Stimulated activated CD8-positive, alpha-beta memory T cell treated with anti-CD3 and anti-CD28 coated beads, Interleukin-12 subunit alpha, Interleukin-12 subunit beta, amount 100 ng/mL, for 4 hours (primary cell): ENCODE data around the gene SPATA46.

Experiments used
- DNase-seq: peaks from one replicate; pipeline ENCODE4 v3.0.0-alpha.2; 2020; ENCODE audit warnings: low read depth

Gene SPATA46

DNA sequence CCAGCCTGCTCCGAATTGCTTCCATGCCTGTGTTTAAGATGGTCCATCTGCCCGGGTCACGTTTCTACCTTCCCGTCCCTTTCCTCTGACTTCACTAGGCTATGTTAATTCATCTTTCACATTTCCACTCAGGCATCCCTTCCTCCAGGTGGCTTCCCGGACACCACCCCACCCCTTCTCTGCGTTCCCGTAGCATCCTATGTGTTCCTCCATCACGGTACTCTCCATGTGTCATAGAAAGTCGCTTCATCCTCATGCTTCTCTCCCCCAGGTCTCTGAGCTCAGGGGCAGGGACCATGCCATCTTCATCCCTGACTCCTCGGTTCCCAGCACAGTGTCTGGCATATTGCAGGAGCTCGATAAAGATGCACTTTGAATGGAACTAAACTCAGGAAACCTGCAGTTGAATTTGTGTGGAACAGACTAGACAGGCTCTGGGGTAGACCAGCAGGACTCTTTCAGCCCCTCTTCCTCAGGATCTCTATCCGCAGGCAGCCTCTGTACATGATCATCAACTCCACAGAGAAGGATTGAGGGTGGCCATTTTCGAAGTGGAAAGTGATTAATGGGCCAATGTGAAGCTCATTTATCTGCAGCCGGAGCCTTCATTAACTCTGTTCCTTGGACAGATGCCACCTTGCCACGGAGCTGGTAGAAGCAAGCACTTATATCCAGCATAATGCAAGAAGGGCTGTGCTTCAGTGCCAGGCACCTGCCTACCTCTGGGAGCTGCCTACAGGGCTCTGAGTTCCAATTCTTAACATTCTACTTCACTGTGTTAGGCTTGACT, 13.9 kb upstream of the SPATA46 start:
- DNase-seq: no peak

DNA sequence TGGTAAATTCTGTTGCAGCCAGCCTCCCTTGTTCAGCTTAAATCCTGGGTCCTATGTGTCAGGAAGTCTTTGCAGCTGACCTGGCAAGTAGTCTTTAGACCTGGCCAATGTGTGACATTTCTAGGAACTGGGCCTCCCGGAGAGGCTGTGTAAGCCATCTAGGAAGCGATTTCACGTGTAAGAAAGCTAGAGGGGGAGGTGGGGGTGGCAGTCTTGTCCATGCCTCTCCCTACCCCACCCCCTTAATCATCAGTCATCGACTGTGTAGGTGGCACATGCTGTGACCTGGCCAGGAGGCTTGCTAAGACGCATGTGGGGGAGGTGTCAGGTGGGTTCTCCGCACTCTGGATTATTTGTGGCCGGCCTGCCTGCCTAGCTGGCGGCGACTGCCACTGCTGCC, 13.3 kb upstream of the SPATA46 start:
- DNase-seq: no peak

DNA sequence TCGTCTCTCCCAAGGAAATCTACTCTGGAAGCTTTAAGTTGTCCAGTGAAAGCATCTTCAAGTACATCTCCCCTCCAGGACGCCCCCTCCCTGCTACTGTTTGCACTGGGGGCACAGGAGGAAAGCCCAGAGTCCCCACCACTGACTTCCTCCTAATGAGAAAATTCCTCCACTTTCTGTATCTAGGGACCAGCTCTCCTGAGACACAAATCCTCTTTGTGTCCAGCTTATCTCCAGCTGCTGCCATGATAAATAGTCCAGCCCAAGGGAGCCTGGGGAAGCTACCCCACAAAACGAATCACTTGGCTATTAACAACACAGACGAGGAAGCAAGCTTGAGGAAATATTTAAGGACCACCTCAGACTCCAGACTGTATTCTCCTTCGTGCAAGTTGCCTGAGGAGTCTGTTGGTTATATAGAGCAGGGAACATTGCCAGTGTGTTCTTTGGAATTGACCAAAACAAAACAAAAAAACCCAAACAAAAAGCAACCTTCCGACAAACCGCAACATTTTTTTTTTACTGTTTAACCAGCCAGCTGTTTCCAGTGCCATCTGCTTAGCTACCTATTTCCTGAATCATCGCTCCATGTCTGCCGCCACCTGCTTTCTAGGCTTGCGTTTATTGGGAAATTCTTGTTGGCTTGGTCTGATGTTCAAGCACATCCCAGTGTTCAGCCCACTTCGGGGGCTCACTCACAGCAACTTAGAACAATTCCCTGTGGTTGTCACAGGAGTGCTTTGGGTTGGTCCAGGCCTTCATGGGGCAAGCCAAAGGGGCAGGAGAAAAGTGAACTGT, 12.6 kb upstream of the SPATA46 start:
- DNase-seq: no peak

DNA sequence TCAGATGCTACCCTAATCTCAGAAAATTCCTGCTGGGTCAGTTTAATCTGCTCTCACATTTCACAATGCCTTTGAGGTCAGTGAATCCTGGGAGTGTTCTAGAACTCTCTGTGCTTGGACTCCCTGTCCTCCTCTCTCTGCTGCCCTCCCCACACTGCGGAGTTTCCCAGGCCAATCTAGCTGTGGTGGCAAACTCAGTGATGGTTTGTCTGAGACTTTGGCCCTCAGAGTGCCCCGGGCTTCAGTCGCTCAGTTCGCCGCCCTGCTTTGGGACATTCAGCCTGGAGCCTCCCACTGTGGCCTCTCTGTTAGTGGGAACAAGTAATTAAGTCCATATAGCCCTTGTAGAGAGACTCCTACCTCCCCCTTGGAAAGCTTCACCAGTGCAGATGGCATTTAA, 12.0 kb upstream of the SPATA46 start:
- DNase-seq: no peak

DNA sequence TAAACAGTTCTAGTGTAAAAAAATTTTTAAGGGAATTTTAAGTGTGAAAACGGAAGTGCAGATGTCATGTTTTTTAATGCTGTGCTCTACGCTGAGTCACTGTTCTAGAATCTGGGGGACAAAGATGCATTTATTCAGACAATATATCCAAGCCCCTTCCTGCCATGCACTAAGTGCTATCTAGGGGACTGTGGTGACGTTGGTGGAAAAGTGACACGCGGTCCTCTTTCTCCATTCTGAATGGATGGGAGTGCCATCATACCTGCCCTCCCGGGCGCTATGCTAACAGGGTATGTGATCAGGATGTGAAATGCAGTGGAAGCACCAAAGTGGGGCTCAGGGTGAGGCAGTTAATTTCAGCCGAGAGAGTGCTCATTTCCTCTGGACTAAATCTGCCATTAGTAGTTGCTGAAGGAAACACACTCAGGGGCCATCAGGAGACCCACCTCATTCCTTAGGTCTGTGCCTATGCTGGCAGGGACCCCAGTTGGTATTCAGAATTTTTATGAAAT, 11.5 kb upstream of the SPATA46 start:
- DNase-seq: no peak

DNA sequence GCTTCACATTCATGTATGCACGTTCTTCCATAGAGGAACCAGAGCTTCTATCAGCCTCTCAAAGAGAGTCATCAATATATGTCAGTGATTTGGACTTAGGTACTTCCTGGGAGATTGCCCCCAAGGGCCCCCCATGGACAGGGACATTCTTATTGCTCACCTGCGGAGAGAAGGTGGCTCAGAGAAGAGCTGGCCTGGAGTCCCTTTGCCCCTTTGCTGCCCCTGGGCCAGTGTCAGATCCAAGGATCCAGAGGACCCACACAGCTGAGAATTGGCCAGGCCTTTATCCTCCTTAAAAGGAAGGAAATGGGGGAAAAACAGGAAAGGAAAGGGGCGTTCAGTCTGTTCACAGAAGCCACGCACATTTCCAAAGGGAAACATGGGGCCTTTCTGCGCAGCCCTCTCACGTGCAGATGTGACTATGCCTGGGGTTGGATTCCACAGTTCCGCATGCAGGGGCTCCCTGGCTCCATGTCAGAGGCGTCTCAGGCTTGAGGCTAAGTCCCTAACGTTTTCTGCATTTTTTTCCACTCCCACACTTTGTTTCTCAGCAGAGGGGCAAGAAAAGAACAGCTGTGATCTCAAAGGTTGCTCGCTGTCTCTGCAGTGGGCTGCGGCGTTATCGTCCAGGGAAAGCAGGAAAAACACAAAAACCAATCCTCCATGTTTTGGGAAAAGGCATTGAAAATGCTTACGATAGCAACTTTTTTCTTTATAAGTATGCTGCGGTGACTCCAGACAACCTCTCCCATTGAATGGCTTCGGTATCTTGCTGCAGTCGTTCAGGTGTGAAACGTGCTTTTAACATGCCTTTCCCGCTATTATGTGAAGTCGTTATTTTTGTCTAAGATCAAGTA, 10.8 kb upstream of the SPATA46 start:
- DNase-seq: no peak

DNA sequence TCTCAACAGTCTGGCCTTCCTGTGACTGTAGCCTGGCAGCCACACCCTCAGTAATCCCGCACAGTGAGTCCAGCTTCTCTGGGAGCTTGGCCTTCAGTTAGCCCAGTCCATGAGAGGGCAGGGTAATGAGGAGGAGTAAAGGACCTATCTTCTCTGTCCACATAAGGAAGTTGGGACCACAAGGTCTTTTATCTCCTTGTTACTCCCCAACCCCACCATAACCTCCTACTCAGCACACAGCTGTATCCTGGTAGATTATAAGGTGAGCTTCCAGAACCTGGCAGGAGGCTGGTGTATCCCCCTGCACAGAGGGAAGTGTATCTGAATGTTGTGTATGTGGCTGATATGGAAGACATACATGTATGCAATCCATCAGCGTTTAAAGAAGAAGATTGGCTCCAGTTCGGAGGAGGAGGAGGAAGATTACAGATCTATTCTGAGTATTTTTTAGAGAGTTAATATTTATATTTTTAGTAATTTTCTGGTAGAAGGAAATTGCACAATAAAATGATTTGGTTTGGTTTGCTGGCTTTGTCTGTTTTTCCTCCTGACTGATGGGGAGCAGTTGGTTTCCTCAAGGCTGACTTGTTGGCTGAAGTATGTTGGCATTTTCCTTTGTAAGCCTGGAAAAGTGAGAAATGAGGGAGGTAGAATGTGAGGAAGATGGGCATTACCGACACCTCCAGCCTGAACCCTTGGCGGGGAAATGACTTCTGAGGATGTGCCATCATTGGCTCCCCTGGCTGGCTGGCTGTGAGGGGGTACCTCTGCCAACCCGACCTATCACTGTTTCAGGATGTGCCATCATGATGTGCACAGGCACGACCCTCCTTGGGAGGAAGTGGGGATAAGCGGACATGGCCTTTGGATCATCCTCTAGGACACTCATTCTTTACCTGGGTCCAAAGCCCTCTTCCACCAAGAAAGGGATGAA, 9.9 kb upstream of the SPATA46 start:
- no peak for DNase-seq

DNA sequence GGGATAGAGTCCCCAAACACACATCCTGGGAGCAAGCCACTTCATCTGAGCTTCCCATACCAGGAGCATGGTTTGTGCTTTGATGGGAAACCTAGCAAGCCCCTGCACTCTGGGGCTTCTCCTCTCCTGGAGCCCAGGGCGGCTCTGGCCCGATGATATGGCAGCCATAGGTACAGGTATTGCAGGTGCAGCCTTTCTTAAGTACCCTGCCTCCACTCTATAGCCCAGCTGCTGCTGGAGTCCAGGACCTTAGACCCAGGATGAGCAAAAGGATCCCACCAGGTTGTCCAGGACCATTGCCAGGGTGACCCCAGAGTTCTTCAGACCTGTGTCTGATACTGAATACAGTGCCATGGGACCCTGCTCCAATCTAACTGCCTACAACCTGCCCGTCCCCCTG, 9.0 kb upstream of the SPATA46 start:
- no peak for DNase-seq

DNA sequence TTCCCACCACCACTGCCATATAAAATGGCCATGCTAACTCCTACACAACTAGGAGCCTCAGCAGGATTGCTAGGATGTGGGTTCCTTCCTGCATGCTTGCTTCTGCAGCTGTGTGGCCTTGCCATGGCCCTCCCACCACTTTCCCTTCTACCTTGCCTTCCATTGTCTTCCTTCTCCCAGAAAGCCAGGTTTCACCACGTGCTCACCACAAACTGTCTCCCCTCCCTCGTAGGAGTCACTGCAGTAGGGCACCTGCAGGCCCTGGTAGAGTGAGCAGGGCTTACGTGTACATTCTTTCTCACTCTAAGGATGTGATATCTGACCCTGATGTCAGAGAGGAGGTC, 8.6 kb upstream of the SPATA46 start:
- no peak for DNase-seq

DNA sequence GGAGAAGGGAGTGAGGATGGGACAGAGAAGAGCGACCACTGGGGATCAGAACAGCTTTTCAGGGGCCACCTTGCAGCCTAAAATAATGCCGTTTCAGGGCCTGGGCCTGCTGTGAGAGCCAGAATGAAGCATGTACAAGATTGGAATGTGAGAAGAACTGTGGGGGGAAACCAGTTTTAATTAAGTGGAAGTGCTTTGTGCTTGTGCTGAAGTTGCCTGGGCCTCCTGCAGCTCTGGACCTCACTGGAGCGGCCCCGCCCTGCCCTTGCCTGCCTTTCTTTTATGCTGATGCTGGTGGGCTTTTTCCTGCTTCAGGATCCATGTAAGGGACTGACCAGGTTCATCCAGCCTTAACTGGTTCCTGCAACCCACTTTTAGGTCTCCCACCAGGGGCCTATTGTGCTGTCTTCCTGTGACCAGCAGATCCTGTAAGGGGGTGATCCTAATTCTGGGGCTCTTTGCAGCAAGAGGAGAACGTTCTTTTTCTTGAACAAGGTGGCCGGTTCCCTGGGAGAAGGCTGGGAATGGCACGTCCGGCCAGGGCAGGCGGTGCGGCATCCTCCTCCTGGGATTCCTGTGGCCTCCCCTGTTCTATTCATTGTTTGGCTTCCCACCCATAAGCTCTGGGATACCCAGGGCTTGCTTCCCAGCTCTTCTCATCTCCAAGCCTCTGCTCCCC, 8.1 kb upstream of the SPATA46 start:
- DNase-seq: no peak

DNA sequence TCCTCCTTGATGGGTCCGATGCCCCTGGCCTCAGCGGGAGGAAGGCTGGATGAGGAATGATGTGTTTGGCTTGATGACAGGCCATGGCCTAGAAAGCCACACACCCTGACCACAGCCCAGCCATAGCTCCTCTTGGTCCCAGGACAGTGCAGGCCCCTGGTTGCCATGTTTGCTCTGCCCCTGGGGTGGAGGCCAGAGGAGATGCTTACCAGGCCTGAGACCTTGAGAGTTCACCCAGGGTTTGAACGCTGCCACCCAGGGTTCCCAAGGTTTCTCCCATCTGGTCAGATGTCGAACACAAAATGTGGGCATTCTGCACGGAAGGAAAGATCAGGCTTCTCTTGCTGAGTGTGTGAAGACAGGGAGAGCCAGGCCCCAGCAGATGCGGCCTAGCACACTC, 7.5 kb upstream of the SPATA46 start:
- DNase-seq: no peak

DNA sequence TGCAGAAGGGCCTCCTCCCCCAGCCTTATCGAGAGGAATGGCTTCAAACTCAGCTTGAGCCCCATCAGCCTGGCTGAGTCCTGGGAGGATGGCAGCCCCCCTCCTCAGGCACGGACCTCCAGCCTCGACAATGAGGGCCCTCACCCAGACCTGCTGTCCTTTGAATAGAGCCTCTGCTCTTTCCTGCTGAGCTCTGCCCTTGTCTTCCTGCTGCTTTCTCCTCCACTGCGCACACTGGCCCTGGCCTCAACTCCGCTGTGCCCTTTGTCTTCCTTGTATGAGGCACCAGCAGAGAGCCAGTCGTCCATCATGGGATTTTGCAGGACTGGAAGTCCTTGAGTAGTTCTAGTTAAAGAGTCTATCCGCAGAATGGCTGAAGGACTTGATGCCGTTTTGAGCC, 6.9 kb upstream of the SPATA46 start:
- DNase-seq: no peak

DNA sequence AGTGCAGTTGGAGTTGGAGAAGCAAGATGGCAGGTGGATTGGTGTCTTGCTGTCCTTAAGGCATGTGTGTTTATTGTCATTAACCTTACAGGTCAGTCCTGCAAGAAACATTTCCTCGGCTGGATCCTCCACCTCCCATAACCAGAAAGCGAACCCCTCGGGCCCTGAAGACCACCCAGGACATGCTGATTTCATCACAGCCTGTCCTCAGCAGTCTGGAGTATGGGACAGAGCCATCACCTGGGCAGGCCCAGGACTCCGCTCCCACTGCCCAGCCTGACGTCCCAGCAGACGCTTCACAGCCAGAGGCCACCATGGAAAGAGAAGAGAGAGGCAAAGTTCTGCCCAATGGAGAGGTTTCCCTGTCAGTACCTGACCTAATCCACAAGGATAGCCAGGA, 6.4 kb upstream of the SPATA46 start:
- no peak for DNase-seq

DNA sequence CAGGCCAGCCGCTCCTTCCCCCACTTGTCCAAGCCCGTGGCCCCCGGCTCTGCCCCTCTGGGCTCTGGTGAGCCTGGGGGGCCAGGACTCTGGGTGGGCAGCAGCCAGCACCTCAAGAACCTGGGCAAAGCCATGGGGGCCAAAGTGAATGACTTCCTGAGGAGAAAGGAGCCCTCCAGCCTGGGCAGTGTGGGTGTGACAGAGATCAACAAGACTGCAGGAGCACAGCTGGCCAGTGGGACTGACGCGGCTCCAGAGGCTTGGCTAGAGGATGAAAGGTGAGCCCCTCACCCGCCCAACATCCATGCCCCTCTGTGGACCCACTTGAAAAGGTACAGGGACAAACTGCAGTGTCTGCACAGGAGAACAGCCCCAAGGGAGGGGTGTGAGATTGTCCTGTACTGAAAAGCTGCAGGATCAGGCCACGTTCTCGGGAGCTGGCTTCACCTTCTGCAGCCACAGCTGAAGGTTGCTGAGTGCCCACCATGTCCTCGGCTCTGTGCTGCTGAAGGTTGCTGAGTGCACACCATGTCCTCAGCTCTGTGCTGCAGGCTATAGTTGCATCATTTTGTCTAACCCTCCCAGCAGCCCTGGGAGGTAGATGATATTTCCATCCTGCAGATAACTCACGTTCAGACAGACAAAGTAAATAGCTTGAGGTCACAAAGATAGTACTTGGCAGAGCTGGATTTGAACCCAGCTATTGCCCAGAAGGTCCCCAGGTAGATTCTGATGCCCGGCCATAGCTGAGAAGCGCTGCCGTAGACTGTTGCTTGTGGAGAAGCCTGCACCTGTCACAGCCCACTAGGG, 5.5 kb upstream of the SPATA46 start:
- DNase-seq: no peak

DNA sequence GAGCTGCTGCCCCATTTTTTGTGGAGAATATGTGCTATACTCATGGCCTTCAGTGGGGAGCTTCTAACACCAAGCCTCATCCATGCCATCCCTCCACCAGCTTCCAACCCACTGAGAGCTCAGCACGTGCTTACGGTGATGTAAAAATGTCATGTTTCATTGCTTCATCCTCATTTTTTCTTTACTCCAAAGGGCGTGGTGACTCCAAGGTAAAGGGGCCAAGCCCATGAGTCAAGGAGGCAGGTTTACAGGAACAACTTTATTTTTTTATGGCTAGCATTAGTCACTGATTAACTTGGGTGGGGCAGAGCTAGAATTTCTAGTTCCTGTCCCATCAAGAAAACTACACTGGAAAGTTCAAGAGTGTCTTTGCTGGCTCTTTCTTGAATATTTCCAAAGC, 4.7 kb upstream of the SPATA46 start, which contains the start of gene C1orf226:
TSS of gene C1orf226 (plus strand) at position 346 of the 400 bp plus-strand sequence. CDS start 174 bp downstream, outside the sequence.
- DNase-seq: no peak

DNA sequence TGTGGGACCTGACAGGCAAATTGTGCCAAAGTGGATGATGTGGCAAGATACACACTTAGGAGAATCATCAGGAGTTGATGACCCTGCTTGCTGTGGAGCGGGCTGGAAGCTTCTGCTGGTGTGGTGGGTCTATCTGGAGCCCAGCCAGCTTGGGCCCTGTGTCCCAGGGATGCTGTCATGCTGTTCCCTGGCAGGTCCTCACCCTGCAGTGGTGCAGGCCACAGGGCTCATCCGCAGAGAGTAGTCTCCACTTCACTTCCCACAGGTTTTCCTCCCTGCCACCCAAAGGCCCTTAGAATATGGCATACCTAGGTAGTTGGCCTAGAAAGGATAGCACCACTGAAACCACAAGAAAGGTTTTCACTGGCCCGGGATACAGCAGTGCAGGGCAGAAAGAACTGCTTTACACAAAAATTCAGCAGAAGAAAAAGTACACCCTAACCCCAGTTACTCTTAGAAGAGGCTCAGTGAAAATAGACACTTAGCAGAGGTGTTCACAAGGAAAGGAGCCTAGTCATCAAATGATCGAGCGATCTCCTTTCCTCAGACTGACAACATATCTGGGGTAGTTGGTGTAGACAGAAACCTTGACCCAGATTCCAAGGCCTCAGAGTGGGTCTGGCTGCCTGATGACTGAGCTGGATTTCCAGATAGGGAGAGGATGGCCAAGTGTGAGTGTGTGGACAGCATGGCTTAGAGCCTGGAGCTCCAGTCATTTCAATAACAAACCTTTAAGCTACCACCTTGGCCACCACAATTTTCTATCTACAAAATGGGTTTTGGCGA, 3.6 kb upstream of the SPATA46 start:
- DNase-seq: no peak

DNA sequence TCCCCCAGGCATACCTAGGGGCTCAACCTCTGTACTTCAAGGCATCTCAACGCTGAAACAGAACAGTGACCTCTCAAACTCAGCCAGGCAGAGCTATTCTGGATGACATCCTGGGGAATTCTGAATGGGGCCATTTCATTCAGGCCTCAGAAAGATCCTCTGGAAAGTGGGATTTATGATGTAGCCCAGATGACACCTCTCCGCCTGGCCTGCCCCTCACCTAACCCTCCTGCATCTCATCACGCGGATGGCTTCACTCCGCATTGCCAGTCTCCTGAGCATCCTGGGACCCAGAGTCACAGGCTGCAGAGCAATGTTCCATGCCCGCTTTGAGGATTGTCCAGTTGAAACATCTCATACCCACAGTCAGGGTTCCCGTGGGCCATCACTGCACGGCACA, 1.2 kb downstream of the SPATA46 start:
- no peak for DNase-seq

DNA sequence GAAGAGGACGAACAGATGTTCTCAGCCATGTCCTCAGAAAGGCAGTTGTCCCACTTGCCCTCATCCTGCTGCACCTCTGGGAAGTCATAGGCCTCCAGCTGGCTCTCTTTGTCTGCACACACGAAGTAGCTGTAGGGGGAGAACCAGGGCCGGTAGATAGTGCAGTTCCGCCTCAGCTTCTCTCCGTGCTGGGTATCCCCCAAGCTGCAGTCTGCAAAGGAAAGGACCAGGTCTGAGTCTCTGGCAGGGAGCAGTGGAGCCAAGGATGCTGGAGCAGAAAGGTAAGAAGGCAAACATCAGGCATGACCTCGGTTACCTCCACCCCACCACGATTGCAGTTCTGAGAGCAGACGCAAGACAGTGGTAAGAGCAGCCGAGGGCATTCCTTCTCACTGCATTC, 2.2 kb downstream of the SPATA46 start:
- DNase-seq: no peak
